ENCODE measurements around the gene GPR31.
"Not testable (repeated sequence)": the region's sequence is repeated elsewhere in the genome, so short reads cannot be mapped to it uniquely, and the experiment has no call there.

DNA sequence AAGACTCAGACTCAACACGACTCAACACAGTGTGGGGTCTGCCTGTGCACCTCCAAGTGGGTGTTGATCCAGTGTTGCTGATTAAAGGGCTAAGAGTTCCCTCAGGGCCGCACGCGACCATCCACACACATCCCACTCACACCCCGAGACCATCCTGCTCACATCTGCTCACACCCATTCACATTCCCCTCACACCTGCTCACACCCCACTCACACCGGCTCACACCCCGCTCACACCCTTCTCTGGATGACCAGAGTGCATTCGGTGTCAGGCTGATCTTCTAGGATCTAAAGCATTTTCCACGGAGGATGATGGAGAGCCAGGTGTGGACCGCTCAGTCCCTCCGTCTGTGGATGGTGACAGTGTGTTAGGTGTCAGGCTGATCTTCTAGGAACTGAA, 13.5 kb upstream of the GPR31 start:
- TF ChIP-seq TARDBP (IDR thresholded peaks at IDR 0.05); ELF4 (IDR thresholded peaks at IDR 0.05); FOXA1 (IDR thresholded peaks at IDR 0.05); FOXK2 (IDR thresholded peaks at IDR 0.05); HDGF (IDR thresholded peaks at IDR 0.05; ENCODE audit: borderline replicate concordance); FOXM1 (IDR thresholded peaks at IDR 0.05; ENCODE audit: borderline replicate concordance): not testable (repeated sequence)

All from HEK293T (cell line).